Measurements from ENCODE around the gene PAM16.
"Not testable (repeated sequence)": the region's sequence is repeated elsewhere in the genome, so short reads cannot be mapped to it uniquely, and the experiment has no call there.

PAM16 gene

DNA sequence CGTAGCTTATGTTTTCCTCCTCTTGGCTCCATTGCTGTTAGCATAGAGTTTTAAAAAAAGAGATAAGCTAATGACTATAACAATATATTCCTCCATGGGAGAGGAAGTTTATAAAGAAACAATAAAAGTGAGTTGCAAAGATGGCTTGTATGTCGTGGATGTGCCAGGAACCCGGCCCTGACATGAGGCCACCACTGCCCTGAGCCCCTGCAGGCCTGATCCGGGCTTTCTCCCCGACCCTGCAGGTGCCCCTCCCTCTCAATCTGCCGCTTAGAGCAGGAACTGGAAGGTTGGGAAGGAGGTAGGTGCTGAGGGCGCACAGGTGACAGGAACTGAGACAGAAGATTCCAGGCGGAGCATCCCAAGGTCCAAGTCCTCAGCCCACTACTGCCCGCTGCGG lies 11.7 kb downstream of the PAM16 start:
- Histone ChIP-seq H3K9ac (ENCODE audit: low read depth, low read length) (no peak overlapping the region), H3K36me3 (ENCODE audit: control insufficient read depth, insufficient read depth, low read length) (peaks cover 63% of the 10 kb centered on the region), H3K4me1 (ENCODE audit: control insufficient read depth, insufficient read depth, low read length) (no peaks in the 10 kb centered on the region), H3K4me3 (ENCODE audit: low read depth, low read length) (no peak overlapping the region), H3K27ac (ENCODE audit: low read depth, low read length) (no peak overlapping the region), H3K27me3 (ENCODE audit: control insufficient read depth, insufficient read depth, low read length) (no peaks in the 10 kb centered on the region), H3K9me3 (ENCODE audit: control insufficient read depth, insufficient read depth, low read length) (no peaks in the 10 kb centered on the region)

DNA sequence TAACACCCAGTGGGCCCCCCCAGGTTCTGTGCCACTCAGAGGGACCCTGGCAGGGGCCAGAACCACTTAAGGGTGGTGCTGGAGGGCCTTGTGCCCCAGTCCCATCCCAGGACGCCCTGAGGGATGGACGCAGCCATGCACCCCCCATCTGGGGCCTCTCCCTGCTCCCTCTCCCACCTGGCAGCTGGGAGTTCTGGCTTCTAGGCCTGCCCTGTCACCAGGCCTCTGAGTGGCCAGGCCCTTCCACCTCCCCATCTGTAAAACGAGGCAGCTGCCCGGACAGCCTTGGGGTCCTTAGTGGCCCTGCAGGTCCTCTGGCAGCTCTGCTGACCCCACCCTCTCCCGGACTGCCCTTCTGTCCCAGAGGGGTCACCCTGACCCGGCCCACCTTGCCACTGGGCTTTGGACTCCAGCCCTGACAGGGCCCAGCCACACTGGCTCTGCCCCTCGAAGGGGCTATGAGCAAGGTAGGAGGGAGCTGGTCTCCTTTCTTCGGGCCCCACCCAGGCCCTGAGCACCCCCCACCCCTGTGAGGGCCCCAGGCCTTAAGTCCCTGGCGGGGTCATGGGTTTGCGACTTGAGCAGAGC lies 12.3 kb downstream of the PAM16 start:
- Histone ChIP-seq H3K4me3 (ENCODE audit: low read depth, low read length) (no peak overlapping the region), H3K4me1 (ENCODE audit: control insufficient read depth, insufficient read depth, low read length) (no peaks in the 10 kb centered on the region), H3K36me3 (ENCODE audit: control insufficient read depth, insufficient read depth, low read length) (peaks cover 63% of the 10 kb centered on the region), H3K9me3 (ENCODE audit: control insufficient read depth, insufficient read depth, low read length) (no peaks in the 10 kb centered on the region), H3K27me3 (ENCODE audit: control insufficient read depth, insufficient read depth, low read length) (no peaks in the 10 kb centered on the region), H3K9ac (ENCODE audit: low read depth, low read length) (no peak overlapping the region), H3K27ac (ENCODE audit: low read depth, low read length) (no peak overlapping the region)

DNA sequence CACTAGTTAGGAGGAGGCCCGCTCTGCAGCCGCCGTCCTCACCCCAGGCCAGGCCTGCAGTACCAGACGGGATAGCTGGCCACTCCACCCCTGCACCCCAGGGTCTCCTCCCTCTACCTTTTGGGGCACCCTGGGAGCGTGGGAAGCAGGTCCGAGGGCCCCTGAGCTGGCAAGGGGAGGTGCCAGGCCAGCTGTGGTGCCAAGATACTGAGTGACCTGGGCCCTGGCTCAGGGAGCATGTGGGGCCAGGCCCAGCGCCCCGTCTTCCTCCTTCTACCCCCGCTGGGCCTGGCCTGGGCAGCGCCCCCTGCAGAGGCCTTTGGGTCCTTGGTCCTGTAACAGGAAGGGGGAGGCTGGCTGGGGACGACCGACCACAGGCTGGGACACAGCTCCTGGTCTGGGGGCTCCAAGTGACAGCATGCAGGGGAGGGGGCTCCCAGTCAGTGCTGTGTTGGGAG lies 13.0 kb downstream of the PAM16 start:
- Histone ChIP-seq H3K9me3 (ENCODE audit: control insufficient read depth, insufficient read depth, low read length) (no peaks in the 10 kb centered on the region), H3K4me1 (ENCODE audit: control insufficient read depth, insufficient read depth, low read length) (no peaks in the 10 kb centered on the region), H3K9ac (ENCODE audit: low read depth, low read length) (no peak overlapping the region), H3K27ac (ENCODE audit: low read depth, low read length) (no peak overlapping the region), H3K36me3 (ENCODE audit: control insufficient read depth, insufficient read depth, low read length) (peaks cover 69% of the 10 kb centered on the region), H3K27me3 (ENCODE audit: control insufficient read depth, insufficient read depth, low read length) (no peaks in the 10 kb centered on the region), H3K4me3 (ENCODE audit: low read depth, low read length) (no peak overlapping the region)

DNA sequence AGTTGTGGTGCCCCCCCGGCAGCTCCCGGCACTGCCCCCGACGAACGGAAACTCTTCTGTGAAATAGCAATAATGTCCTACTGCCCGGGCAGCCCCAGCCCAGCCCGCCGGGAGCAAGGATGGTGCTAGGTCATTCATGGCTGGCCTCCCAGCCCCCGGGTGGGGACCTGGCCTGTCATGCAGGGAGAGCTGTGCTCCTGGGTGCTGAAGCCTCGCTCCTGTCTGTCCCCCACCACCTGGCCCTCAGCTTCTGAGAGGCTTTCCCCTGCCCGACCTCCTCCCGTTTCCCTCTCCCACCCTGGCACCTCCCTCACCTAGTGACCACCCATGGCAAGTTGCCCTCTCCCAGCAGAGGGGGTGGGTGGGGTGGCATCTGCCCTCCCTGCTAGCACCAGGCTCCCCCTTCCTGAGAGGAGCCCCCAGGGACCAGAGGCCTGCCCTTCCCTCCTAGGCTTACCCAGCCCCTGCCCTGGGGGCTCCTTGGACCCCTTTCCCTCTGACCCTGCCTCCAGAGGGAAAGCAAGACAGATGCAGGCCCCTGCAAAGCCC lies 13.5 kb downstream of the PAM16 start:
- Histone ChIP-seq H3K36me3 (ENCODE audit: control insufficient read depth, insufficient read depth, low read length) (peaks cover 74% of the 10 kb centered on the region), H3K9ac (ENCODE audit: low read depth, low read length) (no peak overlapping the region), H3K27me3 (ENCODE audit: control insufficient read depth, insufficient read depth, low read length) (no peaks in the 10 kb centered on the region), H3K27ac (ENCODE audit: low read depth, low read length) (no peak overlapping the region), H3K4me1 (ENCODE audit: control insufficient read depth, insufficient read depth, low read length) (no peaks in the 10 kb centered on the region), H3K9me3 (ENCODE audit: control insufficient read depth, insufficient read depth, low read length) (no peaks in the 10 kb centered on the region), H3K4me3 (ENCODE audit: low read depth, low read length) (no peak overlapping the region)

DNA sequence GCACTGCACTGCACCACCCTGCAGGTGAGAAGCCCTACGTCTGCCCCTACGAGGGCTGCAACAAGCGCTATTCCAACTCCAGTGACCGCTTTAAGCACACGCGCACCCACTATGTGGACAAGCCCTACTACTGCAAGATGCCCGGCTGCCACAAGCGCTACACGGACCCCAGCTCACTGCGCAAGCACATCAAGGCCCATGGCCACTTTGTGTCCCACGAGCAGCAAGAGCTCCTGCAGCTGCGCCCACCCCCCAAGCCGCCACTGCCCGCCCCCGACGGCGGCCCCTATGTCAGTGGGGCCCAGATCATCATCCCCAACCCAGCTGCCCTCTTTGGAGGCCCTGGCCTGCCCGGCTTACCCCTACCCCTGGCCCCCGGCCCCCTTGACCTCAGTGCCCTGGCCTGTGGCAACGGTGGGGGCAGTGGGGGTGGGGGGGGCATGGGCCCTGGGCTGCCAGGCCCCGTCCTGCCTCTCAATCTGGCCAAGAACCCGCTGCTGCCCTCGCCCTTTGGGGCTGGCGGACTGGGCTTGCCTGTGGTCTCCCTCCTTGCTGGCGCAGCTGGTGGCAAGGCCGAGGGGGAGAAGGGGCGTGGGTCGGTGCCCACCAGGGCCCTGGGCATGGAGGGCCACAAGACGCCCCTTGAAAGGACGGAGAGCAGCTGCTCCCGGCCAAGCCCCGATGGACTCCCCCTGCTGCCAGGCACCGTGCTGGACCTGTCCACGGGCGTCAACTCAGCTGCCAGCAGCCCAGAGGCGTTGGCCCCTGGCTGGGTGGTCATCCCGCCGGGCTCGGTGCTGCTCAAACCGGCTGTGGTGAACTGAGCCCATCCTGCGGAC lies 14.2 kb downstream of the PAM16 start:
- no peak overlapping the region for H3K27ac ChIP-seq (ENCODE audit: low read depth, low read length)
- no peaks in the 10 kb centered on the region for H3K27me3 ChIP-seq (ENCODE audit: control insufficient read depth, insufficient read depth, low read length)
- no peak overlapping the region for H3K9ac ChIP-seq (ENCODE audit: low read depth, low read length)
- H3K36me3 ChIP-seq (ENCODE audit: control insufficient read depth, insufficient read depth, low read length): peaks cover 75% of the 10 kb centered on the region
- H3K4me1 ChIP-seq (ENCODE audit: control insufficient read depth, insufficient read depth, low read length): no peaks in the 10 kb centered on the region
- H3K4me3 ChIP-seq (ENCODE audit: low read depth, low read length): no peak overlapping the region
- no peaks in the 10 kb centered on the region for H3K9me3 ChIP-seq (ENCODE audit: control insufficient read depth, insufficient read depth, low read length)

DNA sequence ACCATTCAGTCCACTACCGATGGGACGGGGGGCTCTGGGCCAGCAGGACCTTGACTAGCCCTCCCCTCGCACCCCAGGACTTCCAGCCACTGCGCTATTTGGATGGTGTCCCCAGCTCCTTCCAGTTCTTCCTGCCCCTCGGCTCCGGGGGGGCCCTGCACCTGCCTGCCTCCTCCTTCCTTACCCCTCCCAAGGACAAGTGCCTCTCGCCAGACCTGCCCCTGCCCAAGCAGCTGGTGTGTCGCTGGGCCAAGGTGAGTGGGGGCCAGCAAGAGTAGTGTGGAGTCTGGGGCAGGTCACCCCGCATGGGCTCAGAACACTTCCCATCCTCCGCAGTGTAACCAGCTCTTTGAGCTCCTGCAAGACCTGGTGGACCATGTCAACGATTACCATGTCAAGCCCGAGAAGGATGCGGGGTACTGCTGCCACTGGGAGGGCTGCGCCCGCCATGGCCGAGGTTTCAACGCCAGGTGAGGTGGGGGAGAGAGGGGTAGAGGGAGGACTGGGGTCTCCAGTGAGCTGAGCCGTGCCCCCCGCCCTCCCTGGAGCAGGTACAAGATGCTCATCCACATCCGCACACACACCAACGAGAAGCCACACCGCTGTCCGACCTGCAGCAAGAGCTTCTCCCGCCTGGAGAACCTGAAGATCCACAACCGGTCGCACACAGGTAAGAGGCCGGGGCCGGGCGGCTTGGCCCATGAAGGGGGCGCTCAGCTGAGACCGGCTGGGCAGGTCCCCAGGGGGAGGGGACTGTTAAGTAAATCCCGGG lies 16.2 kb downstream of the PAM16 start:
- H3K27ac ChIP-seq (ENCODE audit: low read depth, low read length): no peak overlapping the region
- no peaks in the 10 kb centered on the region for H3K4me1 ChIP-seq (ENCODE audit: control insufficient read depth, insufficient read depth, low read length)
- H3K9me3 ChIP-seq (ENCODE audit: control insufficient read depth, insufficient read depth, low read length): no peaks in the 10 kb centered on the region
- H3K27me3 ChIP-seq (ENCODE audit: control insufficient read depth, insufficient read depth, low read length): no peaks in the 10 kb centered on the region
- H3K9ac ChIP-seq (ENCODE audit: low read depth, low read length): no peak overlapping the region
- H3K36me3 ChIP-seq (ENCODE audit: control insufficient read depth, insufficient read depth, low read length): peaks cover 57% of the 10 kb centered on the region
- H3K4me3 ChIP-seq (ENCODE audit: low read depth, low read length): no peak overlapping the region

DNA sequence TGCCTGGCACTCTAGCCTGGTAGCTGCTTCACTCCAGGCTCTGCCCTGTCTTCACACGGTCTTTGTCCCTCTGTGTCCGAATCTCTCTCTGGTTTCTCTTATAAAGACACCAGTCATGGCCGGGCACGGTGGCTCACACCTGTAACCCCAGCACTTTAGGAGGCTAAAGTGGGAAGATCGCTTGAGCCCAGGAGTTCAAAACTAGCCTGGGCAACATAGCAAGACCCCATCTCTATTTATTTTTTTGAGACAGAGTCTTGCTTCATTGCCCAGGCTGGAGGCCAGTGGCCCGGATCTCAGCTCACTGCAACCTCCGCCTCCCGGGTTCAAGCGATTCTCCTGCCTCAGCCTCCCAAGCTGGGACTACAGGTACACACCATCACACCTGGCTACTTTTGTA lies 17.4 kb downstream of the PAM16 start:
- not testable (repeated sequence) for H3K27ac ChIP-seq (ENCODE audit: low read depth, low read length); H3K27me3 ChIP-seq (ENCODE audit: control insufficient read depth, insufficient read depth, low read length); H3K9ac ChIP-seq (ENCODE audit: low read depth, low read length); H3K9me3 ChIP-seq (ENCODE audit: control insufficient read depth, insufficient read depth, low read length); H3K4me3 ChIP-seq (ENCODE audit: low read depth, low read length); H3K4me1 ChIP-seq (ENCODE audit: control insufficient read depth, insufficient read depth, low read length)
- H3K36me3 ChIP-seq (ENCODE audit: control insufficient read depth, insufficient read depth, low read length): peaks cover 45% of the 10 kb centered on the region

DNA sequence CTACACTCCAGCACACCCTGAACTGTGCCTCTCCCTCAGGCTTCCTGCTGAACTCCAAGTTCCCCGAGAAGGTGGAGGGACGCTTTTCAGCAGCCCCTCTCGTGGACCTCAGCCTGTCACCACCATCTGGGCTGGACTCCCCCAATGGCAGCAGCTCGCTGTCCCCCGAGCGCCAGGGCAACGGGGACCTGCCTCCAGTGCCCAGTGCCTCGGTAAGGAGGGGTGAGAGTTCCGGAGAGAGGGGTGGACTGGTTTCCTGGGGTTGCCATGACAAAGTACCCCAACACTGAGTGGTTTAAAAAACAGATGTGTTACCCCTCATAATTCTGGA lies 17.8 kb downstream of the PAM16 start:
- no peak overlapping the region for H3K4me3 ChIP-seq (ENCODE audit: low read depth, low read length)
- H3K27ac ChIP-seq (ENCODE audit: low read depth, low read length): no peak overlapping the region
- peaks cover 7% of the 10 kb centered on the region for H3K4me1 ChIP-seq (ENCODE audit: control insufficient read depth, insufficient read depth, low read length)
- peaks cover 44% of the 10 kb centered on the region for H3K36me3 ChIP-seq (ENCODE audit: control insufficient read depth, insufficient read depth, low read length)
- H3K9me3 ChIP-seq (ENCODE audit: control insufficient read depth, insufficient read depth, low read length): no peaks in the 10 kb centered on the region
- H3K27me3 ChIP-seq (ENCODE audit: control insufficient read depth, insufficient read depth, low read length): no peaks in the 10 kb centered on the region
- no peak overlapping the region for H3K9ac ChIP-seq (ENCODE audit: low read depth, low read length)

DNA sequence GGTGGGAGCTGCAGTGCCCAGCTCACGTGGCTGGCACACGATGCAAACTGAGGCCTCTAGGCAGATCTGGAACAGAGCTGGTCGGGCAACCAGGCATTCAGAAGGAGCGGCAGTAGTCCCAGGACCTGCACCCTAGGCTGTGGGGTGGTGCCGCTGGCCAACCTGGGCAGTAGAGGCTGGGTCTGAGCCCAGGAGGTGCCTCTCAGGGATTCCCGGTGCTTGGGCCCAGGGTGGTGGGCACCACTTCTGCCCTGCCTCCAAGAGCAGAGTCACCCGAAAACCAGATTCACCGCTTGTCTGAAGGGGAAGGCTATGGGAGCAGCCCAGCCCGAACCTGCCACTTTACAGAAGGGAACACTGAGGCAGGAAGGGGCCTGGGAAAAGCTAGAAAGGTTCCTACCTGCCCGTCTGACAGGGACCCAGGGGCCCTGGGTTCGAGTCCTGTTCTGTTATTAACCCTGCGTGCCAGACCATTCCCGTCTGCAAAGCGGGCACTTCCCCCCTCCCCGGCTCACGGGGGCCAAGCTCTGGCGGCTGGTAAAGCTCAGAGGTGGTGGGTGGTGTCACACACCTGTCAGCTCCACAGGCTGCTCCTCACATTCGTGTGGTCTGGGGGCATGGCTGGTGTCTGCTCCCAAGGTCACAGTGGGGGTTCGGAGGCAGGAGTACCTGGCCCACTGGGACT lies 18.4 kb downstream of the PAM16 start:
- no peak overlapping the region for H3K9ac ChIP-seq (ENCODE audit: low read depth, low read length)
- H3K27ac ChIP-seq (ENCODE audit: low read depth, low read length): no peak overlapping the region
- peaks cover 7% of the 10 kb centered on the region for H3K4me1 ChIP-seq (ENCODE audit: control insufficient read depth, insufficient read depth, low read length)
- no peaks in the 10 kb centered on the region for H3K9me3 ChIP-seq (ENCODE audit: control insufficient read depth, insufficient read depth, low read length)
- H3K27me3 ChIP-seq (ENCODE audit: control insufficient read depth, insufficient read depth, low read length): no peaks in the 10 kb centered on the region
- no peak overlapping the region for H3K4me3 ChIP-seq (ENCODE audit: low read depth, low read length)
- H3K36me3 ChIP-seq (ENCODE audit: control insufficient read depth, insufficient read depth, low read length): peaks cover 43% of the 10 kb centered on the region

DNA sequence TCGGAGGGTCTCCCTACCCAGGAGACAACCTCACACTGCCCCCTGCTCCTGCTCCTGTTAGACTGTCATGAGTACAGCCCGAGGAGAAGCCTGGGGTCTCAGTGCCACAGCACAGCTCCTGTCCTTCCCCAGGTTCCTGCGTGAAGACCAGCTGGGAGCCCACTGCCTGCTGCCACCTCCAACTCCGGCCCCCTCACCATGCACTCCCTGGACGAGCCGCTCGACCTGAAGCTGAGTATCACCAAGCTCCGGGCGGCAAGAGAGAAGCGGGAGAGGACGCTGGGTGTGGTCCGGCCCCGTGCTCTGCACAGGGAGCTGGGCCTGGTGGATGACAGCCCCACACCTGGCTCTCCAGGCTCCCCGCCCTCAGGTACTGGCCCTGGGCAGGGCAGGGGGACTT lies 19.0 kb downstream of the PAM16 start:
- H3K9me3 ChIP-seq (ENCODE audit: control insufficient read depth, insufficient read depth, low read length): no peaks in the 10 kb centered on the region
- no peak overlapping the region for H3K4me3 ChIP-seq (ENCODE audit: low read depth, low read length)
- H3K27me3 ChIP-seq (ENCODE audit: control insufficient read depth, insufficient read depth, low read length): no peaks in the 10 kb centered on the region
- H3K9ac ChIP-seq (ENCODE audit: low read depth, low read length): no peak overlapping the region
- peaks cover 36% of the 10 kb centered on the region for H3K36me3 ChIP-seq (ENCODE audit: control insufficient read depth, insufficient read depth, low read length)
- H3K27ac ChIP-seq (ENCODE audit: low read depth, low read length): no peak overlapping the region
- peaks cover 7% of the 10 kb centered on the region for H3K4me1 ChIP-seq (ENCODE audit: control insufficient read depth, insufficient read depth, low read length)
